Adrenal gland (tissue), 12 donors: ENCODE data around the gene EHD1. TPM values are rescaled to one million over a fixed set of nuclear protein-coding genes. Genes with fewer than 3 reads are reported as not detected.

Source experiments
- DNase-seq, 7 donors: peaks; one replicate each; pipeline ENCODE4 v3.0.0-alpha.2; 2019 to 2020
- H3K27ac ChIP-seq, 5 donors: fragments of 200-600 bp; sonication (generic) in 4 of 5; 1 replicate in 3 of 5; 2 replicates in 2 of 5; pipeline versions ENCODE4 v1.5.1 to v1.8.0; 2016 to 2020; ENCODE audit warnings: mild to moderate bottlenecking in 1 of 5
- H3K27me3 ChIP-seq: fragments of 200-600 bp; 2 replicates; pipeline ENCODE4 v1.8.0; 2021
- H3K36me3 ChIP-seq, 2 donors: fragments of 200-600 bp; replicated peaks in 1 of 2; 1 replicate in 1 of 2; 2 replicates in 1 of 2; pipeline versions ENCODE4 v1.5.1 to v1.8.0; 2018 to 2022
- H3K4me1 ChIP-seq, 2 donors: fragments of 200-600 bp; replicated peaks in 1 of 2; 1 replicate in 1 of 2; 2 replicates in 1 of 2; pipeline versions ENCODE4 v1.5.1 to v1.8.0; 2018 to 2021
- H3K4me3 ChIP-seq, 4 donors: fragments of 200-600 bp; sonication (generic) in 3 of 4; one replicate each; pipeline ENCODE4 v1.5.1; 2016 to 2018
- H3K9me3 ChIP-seq, 3 donors: fragments of 200-600 bp; sonication (generic) in 1 of 3; replicated peaks in 1 of 3; 1 replicate in 2 of 3; 2 replicates in 1 of 3; pipeline versions ENCODE4 v1.5.1 to v1.8.0; 2016 to 2021
- CTCF ChIP-seq, 6 experiments: fragments of 450-650 bp in 4 of 6; fragments of 200-600 bp in 2 of 6; sonication (generic) in 1 of 6; IDR thresholded peaks; 1 replicate in 5 of 6; 2 replicates in 1 of 6; pipeline versions ENCODE4 v1.5.1 to v1.8.0; 2016 to 2021; ENCODE audit warnings: antibody characterized with exemption in 6 of 6, mild to moderate bottlenecking in 2 of 6, moderate library complexity in 1 of 6
- POLR2A ChIP-seq, 2 donors: fragments of 450-650 bp; IDR thresholded peaks; one replicate each; pipeline ENCODE4 v1.6.1; 2017; ENCODE audit warnings: antibody characterized with exemption in 2 of 2, mild to moderate bottlenecking in 2 of 2, moderate library complexity in 1 of 2
- WGBS, 4 donors: extraction: QIAGEN DNeasy Blood & Tissue Kit in 2 of 4; methylation state at CpG; one replicate each; pipeline versions ENCODE4 v1.1.5 to v1.1.7; 2013 to 2017; 5-methylcytosine and 5-hydroxymethylcytosine counted together
- intact Hi-C, 2 donors: fragments of 100-400 bp; cut with DNase I; formaldehyde crosslinking; loops; one replicate each; pipeline versions ENCODE4 v1.14.1 to v1.15.0; 2022 to 2023
- microRNA counts, 2 donors: library from miRNA; unstranded; fragments of <30 nt; microRNA quantifications; one replicate each; lab custom pipeline; 2016
- microRNA-seq, 3 donors: library from miRNA; unstranded; fragments of <30 nt; microRNA quantifications; one replicate each; pipeline ENCODE4, GENCODE V29; 2017 to 2020
- polyA plus RNA-seq, 3 donors: library from polyadenylated mRNA; stranded (reverse); fragments of 200-250 nt in 2 of 3; fragments of 350-450 nt in 1 of 3; fragmentation: Illumina TruSeq in 1 of 3; extraction: RNeasy Lipid Tissue Mini Kit (QIAGEN cat#74804) in 1 of 3; gene quantifications; one replicate each; pipeline ENCODE4 v1.2.3, GENCODE V29; 2013 to 2014
- small RNA-seq, 2 donors: library from RNA; depleted of rRNA; stranded (forward); fragments of <200 nt; gene quantifications; one replicate each; pipeline ENCODE3, GENCODE V24; 2016
- total RNA-seq, 9 donors: library from RNA; depleted of rRNA in 4 of 9; stranded (reverse); fragments of >200 nt in 4 of 9; fragments of 120-200 nt in 1 of 9; fragmentation: NEBNext Ultra II Directional in 1 of 9; extraction: Animal tissue kit (Norgen Biotek cat#: 25700) in 1 of 9; gene quantifications; one replicate each; pipeline versions ENCODE4 v1.1.0 to v1.2.4, GENCODE V29; 2013 to 2023
- donor health status: healthy with polysubstance abuse.
- donor health status: Bipolar disorder and iron deficiency.
- donor health status: DM: yes; HTN: yes; CAD: no.
- donor health status: DM: no; HTN: no; CAD: no.
- donor health status: DM: no; HTN: no; CAD: no.
- donor health status: DM: yes; HTN: yes; CAD: no.

Gene EHD1
- total and polyA plus RNA-seq, 12 donors = 14.3 to 107 (median 52.9) TPM

GRCh38 chr11:64802370-64803157 lies 75.9 kb downstream of the EHD1 start:
- Histone ChIP-seq H3K27ac (peak overlapping the region in 3 of 5 donors; percentile 71 to 87 (median 71)), H3K4me1 (peaks cover 18 to 26% of the 10 kb centered on the region in 2 donors), H3K9me3 (no peaks in the 10 kb centered on the region), H3K4me3 (peak overlapping the region in 2 of 4 donors; percentile 37 to 77), H3K27me3 (no peaks in the 10 kb centered on the region), H3K36me3 (peaks cover 0 to 37% of the 10 kb centered on the region in 2 donors)
- intact Hi-C loops = no loop called here
- TF ChIP-seq POLR2A (IDR thresholded peaks at IDR 0.05) = no peak
- no peak for TF ChIP-seq CTCF (IDR thresholded peaks at IDR 0.05)
- WGBS, 4 donors = 8 to 13% methylated on average over 46 to 54 of the region's 54 CpGs; no CpG with 5 or more reads in 2 of the 4 donors
- peak in 2 of 7 donors; percentile 52 to 59 for DNase-seq

MicroRNAs encoded within 50 kb of the gene (microRNA counts, 767-probe panel; counts per million panel counts)
- 0 to 2,316 counts per million in 2 donors for microRNA hsa-miR-192-5p (lab: Ali Mortazavi, UCI)

Small RNAs within 50 kb of the gene (microRNA-seq; reads per million reads assigned to microRNA genes)
- 0 to 0.45 (median 0.38) reads per million in 3 donors for gene MIR6749
- gene MIR6750 = 0 to 0.57 (median 0.45) reads per million in 3 donors

Small RNAs within 50 kb of the gene (small RNA-seq; reads per million reads assigned to genes)
- gene MIR6749 = 0 reads per million in 2 donors
- gene MIR6750 = 0 reads per million in 2 donors

Other genes starting within 250 kb of the EHD1 start
- 10 to 100 TPM in 3 of 9 donors, 1 to 10 TPM in 6; 1.7 to 17.1 (median 4.4) TPM for gene NRXN2, start 155.4 kb downstream of the EHD1 start, total RNA-seq
- gene NRXN2, start 155.4 kb downstream of the EHD1 start, polyA plus RNA-seq = 10 to 100 TPM in 1 of 3 donors, 1 to 10 TPM in 2; 3.3 to 13.6 (median 6.2) TPM
- 10 to 100 TPM in 5 of 9 donors, 1 to 10 TPM in 4; 3.6 to 23.9 (median 11.1) TPM for gene RASGRP2, start 134.5 kb downstream of the EHD1 start, total RNA-seq
- gene RASGRP2, start 134.5 kb downstream of the EHD1 start, polyA plus RNA-seq = 10 to 100 TPM in 2 of 3 donors, 1 to 10 TPM in 1; 5.4 to 81.9 (median 35.0) TPM
- gene PYGM, start 118.6 kb downstream of the EHD1 start, total RNA-seq = 10 to 100 TPM in 1 of 9 donors, 1 to 10 TPM in 8; 1.4 to 10.1 (median 3.4) TPM
- 1 to 10 TPM; 2.4 to 5.1 (median 4.8) TPM for gene PYGM, start 118.6 kb downstream of the EHD1 start, polyA plus RNA-seq
- 100 to 1,000 TPM in 8 of 9 donors, 10 to 100 TPM in 1; 76.2 to 395 (median 229) TPM for gene SF1, start 100.1 kb downstream of the EHD1 start, total RNA-seq
- gene SF1, start 100.1 kb downstream of the EHD1 start, polyA plus RNA-seq = 100 to 1,000 TPM; 150 to 197 (median 178) TPM
- 10 to 100 TPM; 12.9 to 34.8 (median 18.7) TPM for gene MAP4K2, start 75.4 kb downstream of the EHD1 start, total RNA-seq
- 10 to 100 TPM in 2 of 3 donors, 1 to 10 TPM in 1; 6.4 to 57.7 (median 27.7) TPM for gene MAP4K2, start 75.4 kb downstream of the EHD1 start, polyA plus RNA-seq
- gene MEN1, start 68.1 kb downstream of the EHD1 start, total RNA-seq = 10 to 100 TPM; 15.3 to 50.6 (median 28.4) TPM
- gene MEN1, start 68.1 kb downstream of the EHD1 start, polyA plus RNA-seq = 10 to 100 TPM; 21.4 to 32.8 (median 29.1) TPM
- 10 to 100 TPM in 2 of 9 donors, 1 to 10 TPM in 7; 3.1 to 12.9 (median 9.1) TPM for gene CDC42BPG, start 34.0 kb downstream of the EHD1 start, total RNA-seq
- 1 to 10 TPM; 3.3 to 7.4 (median 4.9) TPM for gene CDC42BPG, start 34.0 kb downstream of the EHD1 start, polyA plus RNA-seq
- gene ATG2A, start 38.6 kb upstream of the EHD1 start, total RNA-seq = 10 to 100 TPM in 8 of 9 donors, 1 to 10 TPM in 1; 7.6 to 43.5 (median 33.8) TPM
- gene ATG2A, start 38.6 kb upstream of the EHD1 start, polyA plus RNA-seq = 10 to 100 TPM in 2 of 3 donors, 1 to 10 TPM in 1; 3.6 to 43.3 (median 32.4) TPM
- 10 to 100 TPM in 8 of 9 donors, 1 to 10 TPM in 1; 7.8 to 26.6 (median 20.4) TPM for gene PPP2R5B, start 46.1 kb upstream of the EHD1 start, total RNA-seq
- gene PPP2R5B, start 46.1 kb upstream of the EHD1 start, polyA plus RNA-seq = 10 to 100 TPM; 10.7 to 51.3 (median 25.6) TPM
- gene GPHA2, start 57.3 kb upstream of the EHD1 start, total RNA-seq = not detected
- gene GPHA2, start 57.3 kb upstream of the EHD1 start, polyA plus RNA-seq = under 1 TPM in 1 of 3 donors, not detected in 2; 0.67 TPM
- not detected for gene MAJIN, start 93.5 kb upstream of the EHD1 start, total RNA-seq
- gene MAJIN, start 93.5 kb upstream of the EHD1 start, polyA plus RNA-seq = under 1 TPM in 2 of 3 donors, not detected in 1; 0.24 to 0.29 TPM
- gene BATF2, start 118.3 kb upstream of the EHD1 start, total RNA-seq = 10 to 100 TPM in 2 of 9 donors, 1 to 10 TPM in 6, under 1 TPM in 1; 0.67 to 34.5 (median 6.4) TPM
- gene BATF2, start 118.3 kb upstream of the EHD1 start, polyA plus RNA-seq = 1 to 10 TPM; 3.3 to 8.5 (median 3.7) TPM
- gene ARL2, start 135.5 kb upstream of the EHD1 start, total RNA-seq = 100 to 1,000 TPM in 6 of 9 donors, 10 to 100 TPM in 3; 81.0 to 231 (median 109) TPM
- 100 to 1,000 TPM in 2 of 3 donors, 10 to 100 TPM in 1; 66.5 to 151 (median 128) TPM for gene ARL2, start 135.5 kb upstream of the EHD1 start, polyA plus RNA-seq
- 10 to 100 TPM; 21.0 to 35.9 (median 23.4) TPM for gene SNX15, start 148.8 kb upstream of the EHD1 start, total RNA-seq
- 10 to 100 TPM; 16.4 to 22.0 (median 18.7) TPM for gene SNX15, start 148.8 kb upstream of the EHD1 start, polyA plus RNA-seq
- gene SAC3D1, start 162.6 kb upstream of the EHD1 start, total RNA-seq = 10 to 100 TPM in 7 of 9 donors, 1 to 10 TPM in 2; 7.4 to 23.6 (median 15.4) TPM
- gene SAC3D1, start 162.6 kb upstream of the EHD1 start, polyA plus RNA-seq = 10 to 100 TPM in 1 of 3 donors, 1 to 10 TPM in 2; 4.4 to 10.1 (median 7.5) TPM
- gene NAALADL1, start 179.9 kb upstream of the EHD1 start, total RNA-seq = 10 to 100 TPM in 2 of 9 donors, 1 to 10 TPM in 7; 1.3 to 15.7 (median 4.9) TPM
- 10 to 100 TPM in 1 of 3 donors, 1 to 10 TPM in 2; 2.5 to 11.0 (median 8.7) TPM for gene NAALADL1, start 179.9 kb upstream of the EHD1 start, polyA plus RNA-seq
- gene CDCA5, start 205.4 kb upstream of the EHD1 start, total RNA-seq = 1 to 10 TPM in 7 of 9 donors, under 1 TPM in 2; 0.35 to 10.0 (median 1.4) TPM
- gene CDCA5, start 205.4 kb upstream of the EHD1 start, polyA plus RNA-seq = 1 to 10 TPM in 1 of 3 donors, under 1 TPM in 2; 0.40 to 1.6 (median 0.88) TPM
- gene ZFPL1, start 205.6 kb upstream of the EHD1 start, total RNA-seq = 10 to 100 TPM; 33.7 to 59.6 (median 39.4) TPM
- gene ZFPL1, start 205.6 kb upstream of the EHD1 start, polyA plus RNA-seq = 10 to 100 TPM; 34.7 to 90.3 (median 71.3) TPM
- gene VPS51, start 217.6 kb upstream of the EHD1 start, total RNA-seq = 100 to 1,000 TPM in 7 of 9 donors, 10 to 100 TPM in 2; 72.1 to 269 (median 154) TPM
- gene VPS51, start 217.6 kb upstream of the EHD1 start, polyA plus RNA-seq = 100 to 1,000 TPM in 2 of 3 donors, 10 to 100 TPM in 1; 28.0 to 151 (median 140) TPM
- gene TM7SF2, start 233.3 kb upstream of the EHD1 start, total RNA-seq = 1,000 to 10,000 TPM in 2 of 9 donors, 100 to 1,000 TPM in 7; 278 to 1,807 (median 711) TPM
- 100 to 1,000 TPM; 259 to 849 (median 589) TPM for gene TM7SF2, start 233.3 kb upstream of the EHD1 start, polyA plus RNA-seq
- gene ZNHIT2, start 239.1 kb upstream of the EHD1 start, total RNA-seq = 10 to 100 TPM in 8 of 9 donors, 1 to 10 TPM in 1; 7.8 to 30.0 (median 20.3) TPM
- 10 to 100 TPM in 2 of 3 donors, under 1 TPM in 1; 0.48 to 39.8 (median 32.1) TPM for gene ZNHIT2, start 239.1 kb upstream of the EHD1 start, polyA plus RNA-seq
- 1,000 to 10,000 TPM in 5 of 9 donors, 100 to 1,000 TPM in 4; 361 to 1,303 (median 1,029) TPM for gene FAU, start 243.5 kb upstream of the EHD1 start, total RNA-seq
- gene FAU, start 243.5 kb upstream of the EHD1 start, polyA plus RNA-seq = 1,000 to 10,000 TPM in 2 of 3 donors, 100 to 1,000 TPM in 1; 656 to 2,488 (median 2,066) TPM
- 100 to 1,000 TPM; 113 to 180 (median 139) TPM for gene MRPL49, start 243.7 kb upstream of the EHD1 start, total RNA-seq
- gene MRPL49, start 243.7 kb upstream of the EHD1 start, polyA plus RNA-seq = 100 to 1,000 TPM in 1 of 3 donors, 10 to 100 TPM in 2; 32.7 to 122 (median 33.9) TPM